ENCODE data around the gene FILIP1.

DNA sequence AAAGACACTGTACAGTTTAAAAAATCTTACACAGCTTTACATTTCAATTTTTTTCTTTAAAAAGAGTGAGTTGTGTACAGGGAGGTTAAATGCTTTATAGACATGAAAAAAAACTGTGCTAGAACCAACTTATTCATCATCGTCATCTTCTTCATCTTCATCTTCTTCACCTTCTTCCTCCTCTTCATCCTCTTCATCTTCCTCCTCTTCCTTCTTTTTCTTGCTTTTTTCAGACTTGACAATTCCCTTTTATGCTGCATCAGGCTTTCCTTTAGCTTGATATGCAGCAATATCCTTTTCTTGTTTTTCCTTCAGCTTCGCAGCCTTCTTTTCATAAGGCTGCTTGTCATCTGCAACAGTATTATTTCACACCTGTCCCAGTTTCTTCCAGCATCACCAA lies 174.7 kb downstream of the FILIP1 start:
- no peak for TF ChIP-seq GATA3 (IDR thresholded peaks at IDR 0.05; ENCODE audit: low read depth, low read length)
- no peak for TF ChIP-seq GATA2 (IDR thresholded peaks at IDR 0.05; ENCODE audit: low read depth, low read length)
